ENCODE measurements around the gene SYT9. TPM values are rescaled to one million over a fixed set of nuclear protein-coding genes. Genes with fewer than 3 reads are reported as not detected.

Gene SYT9
- total and polyA plus RNA-seq, 2 donors (not counting 3 experiments of a cell fraction or from before 2014, with no cell fraction given): 0.23 TPM; not detected in 1

DNA sequence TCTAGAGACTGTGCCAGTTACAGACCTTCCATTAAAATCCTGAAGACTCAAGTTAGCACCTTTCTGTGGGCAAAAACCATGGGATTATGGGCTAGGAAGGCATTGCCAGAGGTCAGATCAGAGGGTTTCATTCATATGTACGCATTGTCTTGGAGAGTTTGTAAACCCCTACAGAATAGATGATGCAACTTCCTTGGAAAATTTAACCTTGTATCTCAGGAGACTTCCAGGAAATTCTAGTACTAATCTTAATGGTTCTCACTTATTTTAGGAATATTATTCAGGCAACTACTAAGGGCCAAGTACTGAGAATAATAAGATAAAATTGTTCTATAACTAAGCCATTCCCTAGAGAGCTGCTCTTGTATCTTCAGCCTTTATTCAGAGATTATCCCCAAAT, 240.5 kb downstream of the SYT9 start:
- no TSS peak for BruUV-seq (replicated peaks)
- H3K4me3 ChIP-seq (replicated peaks in 1 of 3; ENCODE audit: insufficient read depth in 1 of 3, low read depth in 1 of 3, low read length in 3 of 3): no peak overlapping the region
- no peaks in the 10 kb centered on the region for H3K9me1 ChIP-seq (replicated peaks; ENCODE audit: control insufficient read depth, extremely low read depth, insufficient read depth, low read length)
- H3K79me2 ChIP-seq (ENCODE audit: control insufficient read depth, insufficient read depth, low read length): no peaks in the 10 kb centered on the region
- H3K9me3 ChIP-seq (replicated peaks; ENCODE audit: control insufficient read depth, insufficient read depth, low read length): no peaks in the 10 kb centered on the region
- POLR2A ChIA-PET: no interaction called here
- H4K20me1 ChIP-seq (replicated peaks; ENCODE audit: control insufficient read depth, extremely low read depth, insufficient read depth, low read length): no peaks in the 10 kb centered on the region
- dilution Hi-C loops (cut with MboI; ENCODE audit: extremely low pct_ligation_motif_present, low sequenced_read_pairs) (no loop called here), intact Hi-C loops (cut with micrococcal nuclease) (no loop called here)
- H3K36me3 ChIP-seq (ENCODE audit: control insufficient read depth in 2 of 2, extremely low read depth in 1 of 2, insufficient read depth in 2 of 2, low read length in 2 of 2): no peaks in the 10 kb centered on the region
- no peak overlapping the region for H2AFZ ChIP-seq (ENCODE audit: low read depth, low read length)
- TF ChIP-seq EZH2 (IDR thresholded peaks at IDR 0.05; ENCODE audit: borderline replicate concordance, low read depth, low read length, severe bottlenecking) (no peak), FOS (IDR thresholded peaks at IDR 0.05; ENCODE audit: borderline replicate concordance, insufficient read depth, low read length) (no peak), GATA2 (IDR thresholded peaks at IDR 0.05; ENCODE audit: insufficient read depth, insufficient read length, low read depth, low read length) (no peak), CTCF (IDR thresholded peaks at IDR 0.05; ENCODE audit: extremely low read depth in 1 of 2, insufficient read depth in 1 of 2, low read depth in 1 of 2, low read length in 2 of 2) (no peak), POLR2A (IDR thresholded peaks at IDR 0.05; ENCODE audit: low read depth, low read length) (no peak), MAX (IDR thresholded peaks at IDR 0.05; ENCODE audit: insufficient read depth, insufficient read length) (no peak), JUN (IDR thresholded peaks at IDR 0.05; ENCODE audit: borderline replicate concordance, insufficient read depth, insufficient read length, low read depth) (no peak), MYC (IDR thresholded peaks at IDR 0.05; ENCODE audit: low read depth, low read length) (no peak), POLR2AphosphoS5 (IDR thresholded peaks at IDR 0.05; ENCODE audit: insufficient read depth, low read depth, low read length) (no peak)
- no peak for FAIRE-seq
- no peak overlapping the region for H3K9ac ChIP-seq (replicated peaks; ENCODE audit: extremely low read depth, insufficient read depth, low read length)
- CTCF ChIA-PET: no interaction called here
- no peak for DNase-seq (ENCODE audit: low read depth, low spot score)
- H3K4me2 ChIP-seq (ENCODE audit: insufficient read depth, low read length): no peak overlapping the region
- H3K27me3 ChIP-seq (ENCODE audit: control insufficient read depth in 2 of 2, insufficient read depth in 2 of 2, low read length in 2 of 2): no peaks in the 10 kb centered on the region
- no peak overlapping the region for H3K27ac ChIP-seq (ENCODE audit: insufficient read depth, low read depth, low read length)
- H3K4me1 ChIP-seq (ENCODE audit: control insufficient read depth, extremely low read depth, insufficient read depth, low read length): no peaks in the 10 kb centered on the region

Data from endothelial cell of umbilical vein (primary cell).